ENCODE results near the gene NRP1. TPM values are rescaled to one million over a fixed set of nuclear protein-coding genes. Genes with fewer than 3 reads are reported as not detected.

NRP1 gene
- total RNA-seq, 2 experiments from 2014 or later: 0.19 to 0.44 TPM

DNA sequence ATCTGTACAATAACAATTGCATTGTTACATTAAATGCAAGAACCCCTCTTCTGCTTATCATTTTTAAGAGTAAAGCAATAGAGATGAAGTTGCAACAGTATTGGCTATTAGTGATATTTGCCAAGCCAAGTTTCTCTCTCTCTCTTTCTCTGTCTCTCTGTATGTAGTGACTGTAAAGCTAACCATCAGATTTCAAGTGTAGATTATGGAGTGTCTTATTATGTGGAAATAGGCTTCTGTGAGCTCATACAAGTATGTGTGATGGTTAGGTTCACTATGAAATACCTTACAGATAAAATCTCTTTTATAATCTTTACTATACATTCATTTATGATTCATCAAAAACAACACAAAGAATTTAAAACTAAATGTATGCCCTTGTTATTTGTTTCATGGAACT, 28.6 kb upstream of the NRP1 start:
- Mint-ChIP-seq H3K27ac (no peak overlapping the region), H3K36me3 (no peaks in the 10 kb centered on the region), H3K27me3 (peaks cover 18% of the 10 kb centered on the region), H3K4me1 (peaks cover 13% of the 10 kb centered on the region), H3K9me3 (peaks cover 5% of the 10 kb centered on the region), H3K4me3 (no peak overlapping the region)
- DNase-seq: no peak

DNA sequence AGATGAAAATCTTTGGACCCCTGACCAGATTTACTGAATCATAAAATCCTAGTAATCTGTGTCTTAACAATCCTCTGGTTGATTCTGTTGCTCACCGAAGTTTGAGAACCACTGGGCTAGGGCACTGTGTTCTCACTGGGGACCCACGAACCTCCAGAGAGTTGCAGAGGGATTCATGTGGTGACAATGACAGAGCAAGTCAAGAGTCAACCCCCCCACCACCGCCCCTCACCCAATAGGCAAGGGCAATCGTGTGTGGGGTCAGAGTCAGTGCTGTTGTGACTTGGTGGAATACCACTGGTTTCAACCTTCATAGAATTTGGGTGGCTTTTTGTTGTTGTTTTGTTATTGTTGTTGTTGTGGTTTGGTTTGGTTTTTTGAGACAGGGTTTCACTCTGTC, 23.5 kb upstream of the NRP1 start:
- H3K27ac Mint-ChIP-seq: no peak overlapping the region
- H3K36me3 Mint-ChIP-seq: no peaks in the 10 kb centered on the region
- no peak for DNase-seq
- no peaks in the 10 kb centered on the region for H3K4me1 Mint-ChIP-seq
- H3K4me3 Mint-ChIP-seq: no peak overlapping the region
- peaks cover 5% of the 10 kb centered on the region for H3K9me3 Mint-ChIP-seq
- H3K27me3 Mint-ChIP-seq: peaks cover 18% of the 10 kb centered on the region

DNA sequence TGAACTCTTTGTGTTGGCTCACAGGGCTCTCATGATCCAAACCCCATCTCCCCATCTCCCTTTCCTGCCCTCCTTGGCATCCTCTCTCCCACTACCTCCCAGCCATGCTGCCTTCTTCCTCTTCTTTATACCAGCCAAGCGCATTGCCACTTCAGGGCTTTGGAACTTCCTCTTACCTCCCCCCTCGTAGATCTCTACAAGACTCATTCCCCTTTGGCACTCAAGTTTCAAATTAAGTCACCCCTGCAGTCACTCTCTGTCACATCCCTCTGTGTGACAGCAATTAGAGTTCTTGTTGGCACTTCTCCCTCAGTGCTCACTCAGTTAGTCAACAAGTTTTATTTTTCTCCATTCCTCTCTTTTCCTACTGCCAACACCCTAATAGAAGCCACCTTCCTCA, 20.8 kb upstream of the NRP1 start:
- Mint-ChIP-seq H3K27me3 (peaks cover 14% of the 10 kb centered on the region), H3K36me3 (no peaks in the 10 kb centered on the region), H3K27ac (no peak overlapping the region), H3K4me1 (no peaks in the 10 kb centered on the region), H3K4me3 (no peak overlapping the region), H3K9me3 (peaks cover 5% of the 10 kb centered on the region)
- no peak for DNase-seq

DNA sequence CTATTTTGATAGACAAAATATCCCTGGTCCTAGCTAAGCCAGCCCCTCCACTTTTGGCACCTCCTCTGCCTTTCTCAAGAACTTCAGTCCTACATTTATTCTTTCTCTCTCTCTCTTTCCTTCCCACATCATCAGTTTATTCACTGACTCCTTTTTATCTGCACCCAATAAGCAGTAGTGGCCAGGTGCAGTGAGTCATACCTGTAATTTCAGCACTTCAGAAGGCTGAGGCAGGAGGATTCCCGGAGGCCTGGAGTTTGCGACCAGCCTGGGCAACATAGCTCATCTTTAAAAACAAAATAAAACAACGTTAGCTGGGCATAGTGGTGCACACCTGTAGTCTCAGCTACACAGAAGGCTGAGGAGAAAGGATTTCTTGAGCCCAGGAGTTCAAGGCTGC, 19.4 kb upstream of the NRP1 start:
- Mint-ChIP-seq H3K9me3 (no peaks in the 10 kb centered on the region), H3K27ac (no peak overlapping the region), H3K4me3 (no peak overlapping the region), H3K4me1 (no peaks in the 10 kb centered on the region), H3K27me3 (peaks cover 8% of the 10 kb centered on the region), H3K36me3 (no peaks in the 10 kb centered on the region)
- no peak for DNase-seq

DNA sequence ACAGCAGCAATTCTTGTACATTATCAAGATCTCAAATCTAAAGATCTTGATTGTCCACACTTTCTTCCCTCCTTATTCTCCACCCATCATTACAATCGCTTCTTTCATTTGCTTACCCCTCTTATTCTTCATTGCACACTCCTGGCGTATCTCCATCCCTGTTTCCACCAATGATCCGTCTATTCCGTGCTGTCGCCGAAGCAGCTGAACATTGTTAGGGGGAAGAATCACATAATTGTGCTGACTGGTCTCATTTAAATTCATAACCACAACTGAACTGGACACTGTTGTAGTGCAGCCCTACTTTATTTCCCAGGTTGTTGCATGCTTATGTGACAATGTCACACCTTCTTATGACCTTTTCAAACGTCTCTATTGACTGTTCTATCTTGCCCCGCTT, 18.9 kb upstream of the NRP1 start:
- no peaks in the 10 kb centered on the region for H3K36me3 Mint-ChIP-seq
- no peak for DNase-seq
- H3K9me3 Mint-ChIP-seq: no peaks in the 10 kb centered on the region
- no peaks in the 10 kb centered on the region for H3K4me1 Mint-ChIP-seq
- no peak overlapping the region for H3K27ac Mint-ChIP-seq
- H3K27me3 Mint-ChIP-seq: peaks cover 8% of the 10 kb centered on the region
- no peak overlapping the region for H3K4me3 Mint-ChIP-seq

DNA sequence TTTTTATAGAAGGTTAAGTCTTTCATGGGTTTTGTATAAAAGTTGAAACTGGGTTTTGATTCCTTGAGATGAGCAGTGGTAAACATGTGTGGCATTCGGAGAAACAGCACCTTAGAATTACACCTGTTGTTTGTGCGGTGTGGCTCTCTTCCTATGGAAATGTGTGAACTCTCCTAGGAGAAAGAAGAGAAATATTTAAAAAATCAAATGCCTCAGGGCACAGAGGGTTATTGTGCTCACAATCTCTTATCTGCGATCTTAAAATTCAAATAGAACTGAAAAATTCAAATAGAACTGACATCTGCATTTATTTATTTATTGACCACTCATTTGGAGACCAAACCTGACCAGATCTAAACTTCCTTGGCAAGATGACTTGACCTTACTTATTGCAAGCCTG, 18.1 kb upstream of the NRP1 start:
- H3K27me3 Mint-ChIP-seq: peaks cover 10% of the 10 kb centered on the region
- no peaks in the 10 kb centered on the region for H3K9me3 Mint-ChIP-seq
- no peaks in the 10 kb centered on the region for H3K36me3 Mint-ChIP-seq
- DNase-seq: no peak
- H3K4me3 Mint-ChIP-seq: no peak overlapping the region
- H3K4me1 Mint-ChIP-seq: no peaks in the 10 kb centered on the region
- no peak overlapping the region for H3K27ac Mint-ChIP-seq

DNA sequence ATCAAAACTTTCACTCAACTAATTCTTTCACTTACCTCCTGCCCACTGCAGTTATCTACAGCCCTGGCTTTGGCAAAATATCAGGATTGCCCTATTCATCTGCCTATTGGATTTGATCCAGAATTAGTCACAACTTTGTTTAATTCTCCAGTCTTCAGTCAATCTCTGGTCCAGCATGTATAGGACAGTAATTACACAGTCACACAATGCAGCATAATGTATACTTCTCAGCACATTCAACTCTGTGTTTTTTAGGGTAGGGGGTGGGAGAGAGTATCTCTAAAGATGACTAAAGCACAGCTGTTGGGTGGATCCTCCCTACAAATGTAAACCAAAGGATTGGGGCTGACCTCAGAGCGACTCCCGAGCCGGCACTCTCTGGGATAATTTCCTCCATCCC, 17.7 kb upstream of the NRP1 start:
- Mint-ChIP-seq H3K27ac (no peak overlapping the region), H3K9me3 (no peaks in the 10 kb centered on the region), H3K4me3 (no peak overlapping the region), H3K4me1 (no peaks in the 10 kb centered on the region), H3K27me3 (peaks cover 8% of the 10 kb centered on the region), H3K36me3 (no peaks in the 10 kb centered on the region)
- DNase-seq: no peak

DNA sequence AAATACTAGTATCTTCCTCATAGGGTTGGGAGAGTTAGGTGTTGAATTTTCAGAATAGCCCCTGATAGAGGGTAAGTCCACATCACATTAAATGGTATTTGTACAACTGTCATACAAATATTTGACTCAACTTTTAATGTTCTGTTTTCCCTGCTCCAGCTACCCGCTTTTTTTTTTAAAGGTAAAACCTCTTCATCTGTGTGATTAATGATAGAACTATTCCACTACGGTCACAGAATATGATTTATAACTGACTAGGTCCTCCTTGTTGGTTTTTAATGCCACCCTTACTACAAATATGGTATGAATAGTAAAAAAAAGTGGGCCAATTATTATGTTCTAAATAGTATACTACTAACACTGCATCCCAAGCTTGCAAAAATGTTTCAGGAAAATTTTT, 15.6 kb upstream of the NRP1 start:
- H3K9me3 Mint-ChIP-seq: no peaks in the 10 kb centered on the region
- H3K4me3 Mint-ChIP-seq: no peak overlapping the region
- H3K36me3 Mint-ChIP-seq: no peaks in the 10 kb centered on the region
- peaks cover 13% of the 10 kb centered on the region for H3K27me3 Mint-ChIP-seq
- no peak overlapping the region for H3K27ac Mint-ChIP-seq
- no peaks in the 10 kb centered on the region for H3K4me1 Mint-ChIP-seq
- DNase-seq: no peak

DNA sequence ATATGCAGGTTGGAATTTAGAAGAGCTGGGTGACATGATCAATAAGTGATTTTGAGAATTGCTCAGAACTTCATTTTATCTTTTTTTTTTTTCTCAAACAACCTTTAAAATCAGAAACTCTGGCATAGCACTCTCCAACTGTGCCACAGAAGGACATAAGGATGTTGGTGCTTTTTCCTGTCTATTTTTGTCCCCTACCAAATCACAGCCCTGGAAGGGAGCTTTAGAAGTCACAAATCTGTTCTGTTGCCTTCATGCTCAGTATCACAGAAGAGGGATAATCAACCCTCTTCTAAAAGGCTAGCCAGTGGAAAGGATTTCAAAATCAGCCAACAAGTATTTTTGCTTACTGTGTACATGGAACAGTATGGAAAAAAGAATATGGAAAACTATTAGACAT, 14.8 kb upstream of the NRP1 start:
- H3K27ac Mint-ChIP-seq: no peak overlapping the region

DNA sequence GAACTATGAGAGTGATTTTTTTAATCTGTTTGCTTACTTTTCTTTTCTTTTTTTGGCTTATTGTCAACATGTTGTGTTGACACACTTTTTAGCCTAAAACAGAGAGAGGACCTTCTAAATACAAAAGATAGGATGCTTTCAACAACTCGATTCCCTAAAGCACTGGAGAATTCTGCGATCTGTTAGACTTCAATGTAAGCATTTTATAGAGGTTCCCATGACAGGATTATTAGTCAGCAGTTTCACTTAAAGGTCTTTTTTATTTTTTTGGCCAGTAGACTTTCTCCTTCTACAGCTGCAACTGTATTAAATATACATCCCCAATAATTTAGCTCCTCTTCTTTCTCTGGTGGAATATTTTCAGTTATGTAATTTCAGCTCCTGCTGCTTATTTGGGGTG, 12.7 kb upstream of the NRP1 start:
- no peak overlapping the region for H3K4me3 Mint-ChIP-seq
- H3K27me3 Mint-ChIP-seq: peaks cover 22% of the 10 kb centered on the region
- no peaks in the 10 kb centered on the region for H3K4me1 Mint-ChIP-seq
- peaks cover 3% of the 10 kb centered on the region for H3K9me3 Mint-ChIP-seq
- H3K36me3 Mint-ChIP-seq: no peaks in the 10 kb centered on the region
- no peak overlapping the region for H3K27ac Mint-ChIP-seq
- DNase-seq: no peak

More for the DNA sequence above, 14.8 kb upstream of the NRP1 start:
- Mint-ChIP-seq H3K9me3 (peaks cover 3% of the 10 kb centered on the region), H3K4me1 (no peaks in the 10 kb centered on the region), H3K36me3 (no peaks in the 10 kb centered on the region), H3K27me3 (peaks cover 13% of the 10 kb centered on the region), H3K4me3 (no peak overlapping the region)
- DNase-seq: no peak

DNA sequence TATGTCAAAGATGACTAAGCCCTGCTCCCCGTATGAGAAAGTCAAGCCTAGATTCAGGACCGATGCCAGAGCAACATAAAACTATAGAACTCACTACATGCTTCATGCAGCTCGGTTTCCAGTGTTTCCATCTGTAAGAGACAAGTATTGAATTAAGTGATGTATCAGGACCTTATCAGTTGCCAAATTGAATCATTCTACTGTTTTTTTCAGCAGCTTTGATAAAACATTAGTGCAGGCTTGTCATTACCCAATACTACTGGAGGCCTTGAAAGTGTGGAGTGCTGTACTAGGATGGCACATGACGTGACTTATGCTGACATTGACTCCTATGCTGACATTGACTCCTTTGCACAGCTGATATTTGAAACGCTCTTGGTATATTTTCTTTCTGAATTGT, 10.8 kb upstream of the NRP1 start:
- H3K9me3 Mint-ChIP-seq: peaks cover 3% of the 10 kb centered on the region
- H3K4me3 Mint-ChIP-seq: no peak overlapping the region
- peaks cover 22% of the 10 kb centered on the region for H3K27me3 Mint-ChIP-seq
- H3K4me1 Mint-ChIP-seq: peaks cover 5% of the 10 kb centered on the region
- H3K27ac Mint-ChIP-seq: no peak overlapping the region
- no peak for DNase-seq
- H3K36me3 Mint-ChIP-seq: no peaks in the 10 kb centered on the region

DNA sequence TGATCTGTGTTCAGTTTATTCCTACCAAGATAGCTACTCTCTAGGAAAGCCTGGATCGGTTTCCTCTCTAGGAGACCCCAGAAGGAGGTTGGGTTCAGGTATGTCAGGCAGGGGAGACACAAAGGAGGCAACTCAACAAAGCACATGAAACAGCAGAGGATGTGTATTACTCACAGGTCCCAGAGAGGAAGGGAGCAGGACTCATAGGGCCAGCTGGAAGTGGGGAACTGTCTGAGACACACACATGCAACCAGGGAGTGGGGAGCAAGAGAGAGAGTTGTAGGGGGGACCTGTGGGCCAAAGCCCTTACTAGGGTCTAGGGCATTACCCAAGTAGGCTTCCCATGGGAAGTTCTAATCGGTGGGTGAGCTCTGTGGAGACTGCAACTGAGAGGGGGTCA, 10.2 kb upstream of the NRP1 start:
- Mint-ChIP-seq H3K4me1 (peaks cover 5% of the 10 kb centered on the region), H3K4me3 (no peak overlapping the region), H3K9me3 (peaks cover 3% of the 10 kb centered on the region), H3K36me3 (no peaks in the 10 kb centered on the region), H3K27ac (no peak overlapping the region), H3K27me3 (peaks cover 24% of the 10 kb centered on the region)
- DNase-seq: no peak

DNA sequence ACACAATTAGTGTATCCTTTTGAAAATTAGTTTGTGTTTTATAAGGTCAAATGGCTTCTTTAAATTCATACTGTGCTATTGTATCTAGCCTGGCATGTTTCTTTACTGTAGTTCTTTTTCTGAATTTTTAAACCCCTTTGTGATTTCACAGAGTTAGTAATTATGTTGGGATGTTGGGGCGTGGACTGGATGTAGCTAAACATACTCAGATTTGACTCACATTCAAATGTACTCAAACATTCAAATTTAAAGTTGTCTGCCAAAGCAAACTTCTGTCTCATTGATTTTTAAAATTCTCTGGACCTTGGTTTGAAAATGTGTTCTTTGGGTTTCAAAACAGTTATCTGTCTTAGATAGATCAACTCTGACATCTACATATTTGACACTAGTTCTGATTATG, 7.2 kb upstream of the NRP1 start:
- no peak overlapping the region for H3K4me3 Mint-ChIP-seq
- H3K36me3 Mint-ChIP-seq: no peaks in the 10 kb centered on the region
- peaks cover 45% of the 10 kb centered on the region for H3K27me3 Mint-ChIP-seq
- H3K9me3 Mint-ChIP-seq: peaks cover 3% of the 10 kb centered on the region
- DNase-seq: no peak
- H3K4me1 Mint-ChIP-seq: peaks cover 5% of the 10 kb centered on the region
- no peak overlapping the region for H3K27ac Mint-ChIP-seq

DNA sequence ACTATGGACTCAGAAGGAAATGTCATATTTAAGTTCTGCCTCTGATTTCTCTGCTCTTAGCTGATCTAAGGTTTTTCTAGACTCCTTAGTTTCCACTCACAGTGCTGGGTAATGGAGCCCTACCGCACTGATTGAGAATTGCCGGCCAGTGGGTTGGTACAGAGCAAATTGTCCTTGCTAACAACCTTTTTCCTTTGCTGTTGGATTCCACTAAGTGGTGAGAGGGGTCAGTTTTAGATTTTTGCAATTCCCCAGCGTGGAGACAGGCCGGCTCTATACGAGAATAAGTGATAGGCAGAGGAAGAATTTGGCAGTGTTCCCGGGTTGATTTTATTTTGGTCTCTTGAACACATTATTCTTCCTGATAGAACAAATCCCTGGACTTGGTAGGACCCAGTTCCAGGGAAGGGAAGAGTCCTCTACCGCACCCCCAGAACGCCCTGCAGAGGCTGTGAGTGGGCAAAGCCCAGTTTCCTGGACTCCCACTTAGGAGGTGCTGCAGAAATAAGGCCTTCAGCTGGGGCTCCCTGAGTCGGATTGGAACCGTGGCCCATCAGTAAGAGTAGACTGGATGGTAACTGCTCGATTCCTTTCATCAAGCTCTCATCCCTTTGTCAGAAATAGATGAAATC, 3.0 kb upstream of the NRP1 start:
- Mint-ChIP-seq H3K27ac (no peak overlapping the region), H3K4me3 (no peak overlapping the region), H3K4me1 (peaks cover 12% of the 10 kb centered on the region), H3K9me3 (no peaks in the 10 kb centered on the region), H3K36me3 (no peaks in the 10 kb centered on the region), H3K27me3 (peaks cover 60% of the 10 kb centered on the region)
- DNase-seq: no peak

DNA sequence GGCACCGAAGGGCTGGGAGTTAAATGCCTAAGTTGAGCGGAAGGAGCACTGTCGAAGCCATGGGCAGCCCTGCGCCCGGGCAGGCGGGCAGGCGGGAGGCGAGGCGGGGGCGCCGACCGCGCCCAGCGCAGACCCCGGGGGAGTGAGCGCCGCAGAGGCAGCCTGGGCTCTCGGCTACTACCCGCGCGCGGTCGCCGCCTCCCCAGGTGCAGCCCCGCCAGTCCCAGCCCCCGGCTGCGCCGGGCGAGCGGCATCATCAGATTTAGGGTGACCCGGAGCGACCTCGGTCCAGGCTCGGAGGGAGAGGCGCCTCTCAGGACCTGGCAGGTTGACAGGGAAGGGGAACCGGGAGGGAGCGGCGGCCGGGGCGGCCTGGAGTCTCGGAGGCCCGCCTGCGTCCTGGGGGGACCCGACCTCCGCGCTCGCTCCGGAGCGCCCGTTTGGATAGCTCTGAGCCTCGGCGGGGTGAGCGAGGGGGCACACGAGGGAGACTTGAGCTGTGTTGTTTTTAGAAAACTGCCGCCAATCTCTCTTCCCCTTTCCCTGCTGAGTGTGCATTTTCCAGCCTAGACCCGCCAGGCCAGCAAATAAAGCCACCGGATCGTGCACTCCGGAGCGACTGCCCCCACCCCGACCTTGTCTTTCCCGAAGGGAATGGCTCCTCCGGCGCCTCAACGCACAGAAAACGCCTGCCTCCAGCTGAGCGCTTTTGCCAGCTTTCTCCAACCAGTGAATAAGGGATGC, 2.3 kb upstream of the NRP1 start:
- Mint-ChIP-seq H3K4me1 (peaks cover 12% of the 10 kb centered on the region), H3K4me3 (no peak overlapping the region), H3K27ac (no peak overlapping the region), H3K27me3 (peaks cover 67% of the 10 kb centered on the region), H3K9me3 (no peaks in the 10 kb centered on the region), H3K36me3 (no peaks in the 10 kb centered on the region)
- peak; percentile 7 for DNase-seq

Measured in activated naive CD8-positive, alpha-beta T cell treated with anti-CD3 and anti-CD28 coated beads for 36 hours (primary cell).